NT2/D1 (cell line): ENCODE measurements around the gene KCTD14.

Experiments
- DNase-seq: peaks from one replicate; pipeline ENCODE4 v3.0.0-alpha.2; 2011; ENCODE audit warnings: low read depth, low spot score
- H3K27me3 ChIP-seq: 2 replicates; pipeline ENCODE4 v1.6.0; 2011; ENCODE audit warnings: mild to moderate bottlenecking; ENCODE audit not compliant: insufficient read length, insufficient read depth
- H3K36me3 ChIP-seq: 2 replicates; pipeline ENCODE4 v1.6.1; 2011; ENCODE audit warnings: mild to moderate bottlenecking, low read length, mixed read lengths; ENCODE audit not compliant: insufficient read depth, insufficient read length
- H3K4me1 ChIP-seq: 2 replicates; pipeline ENCODE4 v1.5.1; 2011; ENCODE audit not compliant: insufficient read depth, insufficient read length
- H3K4me3 ChIP-seq: 2 replicates; pipeline ENCODE4 v1.5.1; 2011; ENCODE audit warnings: low read depth; ENCODE audit not compliant: insufficient read length
- H3K9ac ChIP-seq: 2 replicates; pipeline ENCODE4 v1.6.0; 2011; ENCODE audit warnings: low read depth; ENCODE audit not compliant: insufficient read length
- H3K9me3 ChIP-seq: 2 replicates; pipeline ENCODE4 v1.5.1; 2011; ENCODE audit warnings: mild to moderate bottlenecking, low read length; ENCODE audit not compliant: insufficient read depth
- SUZ12 ChIP-seq: IDR thresholded peaks from 2 replicates; pipeline ENCODE4 v1.6.1; 2011; ENCODE audit not compliant: insufficient read length, insufficient read depth; ENCODE audit errors: extremely low read depth
- YY1 ChIP-seq: IDR thresholded peaks from 2 replicates; pipeline ENCODE4 v1.6.1; 2011; ENCODE audit not compliant: insufficient read length, insufficient read depth
- ZNF274 ChIP-seq: IDR thresholded peaks from 2 replicates; pipeline ENCODE4 v1.6.1; 2011; ENCODE audit warnings: mild to moderate bottlenecking, low read depth, low read length

Gene KCTD14

GRCh38 chr11:78022397-78023396 lies at the start of gene KCTD14:
Gene KCTD14, minus strand, starts transcription at chr11:78023276. Its CDS starts 27 bp downstream, at chr11:78023249.
- DNase-seq: no peak
- TF ChIP-seq YY1: no peak
- TF ChIP-seq ZNF274: no peak
- TF ChIP-seq SUZ12: no peak
- peak within 1 kb of the TSS; percentile 37 for H3K4me3 ChIP-seq

DNA sequence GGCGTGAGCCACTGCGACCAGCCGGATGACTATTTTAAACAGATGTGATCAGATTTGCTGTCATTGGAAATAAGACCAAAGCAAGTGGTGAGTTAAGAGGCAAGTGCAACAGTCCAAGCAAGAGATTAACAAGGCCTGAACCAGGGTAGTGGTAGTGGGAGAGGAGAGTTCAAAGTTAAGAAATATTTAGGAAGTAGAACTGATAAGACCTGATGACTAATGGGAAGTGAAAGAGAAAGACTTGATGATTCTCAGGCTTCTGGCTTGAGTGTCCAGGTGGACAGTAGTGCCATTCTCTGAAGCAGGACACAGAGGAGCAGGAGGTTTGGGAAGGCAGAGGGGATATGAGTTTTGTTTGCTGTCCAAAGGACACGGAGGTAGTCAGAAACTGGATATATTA lies 49.4 kb upstream of the KCTD14 start:
- no peak overlapping the region for H3K9ac ChIP-seq
- no peaks in the 10 kb centered on the region for H3K4me1 ChIP-seq
- H3K4me3 ChIP-seq: no peak overlapping the region
- H3K27me3 ChIP-seq: no peaks in the 10 kb centered on the region
- H3K36me3 ChIP-seq: peaks cover 66% of the 10 kb centered on the region
- TF ChIP-seq YY1 (no peak), ZNF274 (no peak), SUZ12 (no peak)
- H3K9me3 ChIP-seq: no peaks in the 10 kb centered on the region
- no peak for DNase-seq

More at GRCh38 chr11:78022397-78023396, at the start of gene KCTD14:
- no peaks in the 10 kb centered on the region for H3K27me3 ChIP-seq
- H3K4me1 ChIP-seq: no peaks in the 10 kb centered on the region
- no peaks in the 10 kb centered on the region for H3K9me3 ChIP-seq
- no peaks in the 10 kb centered on the region for H3K36me3 ChIP-seq
- peak within 1 kb of the TSS; percentile 64 for H3K9ac ChIP-seq

DNA sequence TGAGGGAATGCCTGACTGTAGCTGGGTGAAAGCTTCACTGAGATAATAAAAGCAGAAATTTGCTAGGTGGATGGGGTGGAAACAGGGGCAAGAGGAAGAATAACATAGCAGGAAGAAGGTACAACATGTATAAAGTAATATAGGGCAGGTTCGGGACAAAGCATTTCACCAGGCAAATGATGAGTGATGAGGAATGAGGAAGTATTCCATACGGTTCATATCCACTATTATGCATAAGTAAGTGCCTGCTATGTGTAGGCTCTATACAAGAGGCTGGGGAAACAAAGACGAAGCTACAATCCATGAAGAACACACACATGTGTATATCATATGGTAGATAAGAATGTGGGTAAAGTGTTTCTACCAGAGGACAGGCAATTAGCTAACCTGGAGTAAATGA lies 48.6 kb upstream of the KCTD14 start:
- no peaks in the 10 kb centered on the region for H3K4me1 ChIP-seq
- no peaks in the 10 kb centered on the region for H3K9me3 ChIP-seq
- H3K36me3 ChIP-seq: peaks cover 60% of the 10 kb centered on the region
- no peak overlapping the region for H3K4me3 ChIP-seq
- no peak for TF ChIP-seq YY1
- no peak for DNase-seq
- no peaks in the 10 kb centered on the region for H3K27me3 ChIP-seq
- H3K9ac ChIP-seq: no peak overlapping the region

- Histone ChIP-seq H3K4me1 (no peaks in the 10 kb centered on the region), H3K27me3 (no peaks in the 10 kb centered on the region), H3K9ac (no peak overlapping the region), H3K4me3 (no peak overlapping the region), H3K9me3 (no peaks in the 10 kb centered on the region), H3K36me3 (peaks cover 55% of the 10 kb centered on the region)
- TF ChIP-seq SUZ12 (no peak), ZNF274 (no peak), YY1 (no peak)
- DNase-seq: no peak
Measured at GRCh38 chr11:78070621-78071020, 47.5 kb upstream of the KCTD14 start.

- TF ChIP-seq SUZ12: no peak
- TF ChIP-seq ZNF274: no peak
- TF ChIP-seq YY1: no peak
- Histone ChIP-seq H3K4me3 (no peak overlapping the region), H3K9me3 (no peaks in the 10 kb centered on the region), H3K4me1 (no peaks in the 10 kb centered on the region), H3K36me3 (peaks cover 47% of the 10 kb centered on the region), H3K9ac (no peak overlapping the region), H3K27me3 (no peaks in the 10 kb centered on the region)
- no peak for DNase-seq
Measured at GRCh38 chr11:78069465-78069864, 46.4 kb upstream of the KCTD14 start.

DNA sequence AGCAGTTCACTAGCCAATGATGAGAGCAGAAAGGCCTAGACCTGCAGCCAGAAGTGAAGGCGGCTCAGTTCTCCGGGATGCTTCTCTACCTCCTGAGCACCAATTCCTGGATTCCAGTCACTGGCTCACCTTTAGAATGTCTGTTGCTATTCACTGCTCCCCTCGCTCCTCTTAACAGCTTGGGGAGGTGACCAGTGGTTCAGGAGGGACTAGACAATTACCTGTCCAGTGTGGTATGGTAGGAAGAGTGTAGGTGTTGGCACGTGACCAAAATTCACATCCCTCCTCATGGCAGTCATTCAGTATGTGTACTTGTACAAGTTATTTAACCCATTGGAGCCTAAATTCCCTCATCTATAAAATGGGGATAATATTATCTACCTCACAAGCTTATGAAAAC lies 44.6 kb upstream of the KCTD14 start:
- TF ChIP-seq ZNF274: no peak
- Histone ChIP-seq H3K9ac (no peak overlapping the region), H3K4me1 (no peaks in the 10 kb centered on the region), H3K36me3 (peaks cover 46% of the 10 kb centered on the region), H3K9me3 (no peaks in the 10 kb centered on the region), H3K4me3 (no peak overlapping the region), H3K27me3 (no peaks in the 10 kb centered on the region)
- no peak for DNase-seq

DNA sequence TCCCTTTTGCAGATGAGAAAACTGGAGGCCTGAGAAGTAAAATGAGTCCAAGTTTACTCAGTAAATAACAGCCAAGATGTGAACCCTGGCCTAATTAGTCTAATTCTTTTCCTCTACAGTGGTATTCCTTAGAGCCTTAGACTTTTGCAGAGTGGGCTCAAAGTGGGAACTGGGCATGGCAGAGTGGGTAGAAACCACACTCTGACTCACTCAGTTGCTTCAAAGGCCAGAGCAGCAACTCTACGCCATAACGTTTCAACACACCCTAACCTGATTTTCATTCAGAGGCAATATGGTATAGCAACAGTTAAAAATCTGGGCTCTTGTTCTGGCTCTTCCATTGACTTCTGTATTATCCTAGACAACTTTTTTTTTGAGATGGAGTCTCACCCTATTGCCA lies 43.4 kb upstream of the KCTD14 start:
- TF ChIP-seq SUZ12 (no peak), ZNF274 (no peak), YY1 (no peak)
- peaks cover 36% of the 10 kb centered on the region for H3K36me3 ChIP-seq
- no peak overlapping the region for H3K4me3 ChIP-seq
- no peaks in the 10 kb centered on the region for H3K9me3 ChIP-seq
- peaks cover 2% of the 10 kb centered on the region for H3K4me1 ChIP-seq
- no peak for DNase-seq
- no peaks in the 10 kb centered on the region for H3K27me3 ChIP-seq
- H3K9ac ChIP-seq: no peak overlapping the region
